ENCODE measurements around the gene PLEKHO2. TPM values are rescaled to one million over a fixed set of nuclear protein-coding genes. Genes with fewer than 3 reads are reported as not detected.

Gene PLEKHO2
- total and polyA plus RNA-seq, 9 donors = 11.6 to 18.3 (median 15.2) TPM

GRCh38 chr15:64884679-64885078 lies 43.0 kb downstream of the PLEKHO2 start:
- WGBS (ENCODE audit: insufficient coverage) = no CpG with 5 or more reads among the region's 5 CpGs

GRCh38 chr15:64888336-64888735 lies 46.6 kb downstream of the PLEKHO2 start:
- 84% methylated on average over 6 of the region's 6 CpGs for WGBS (ENCODE audit: insufficient coverage)
- no peak for DNase-seq
- H3K9me3 ChIP-seq (replicated peaks; ENCODE audit: control insufficient read depth, low read depth, low read length) = no peaks in the 10 kb centered on the region
- no peak overlapping the region for H3K4me3 ChIP-seq (ENCODE audit: low read length)
- peaks cover 21% of the 10 kb centered on the region for H3K4me1 ChIP-seq (ENCODE audit: control insufficient read depth, insufficient read depth, low read length)
- no peaks in the 10 kb centered on the region for H3K36me3 ChIP-seq (ENCODE audit: control insufficient read depth, insufficient read depth, low read length)
- H3K27me3 ChIP-seq (ENCODE audit: control insufficient read depth, insufficient read depth, low read length) = no peaks in the 10 kb centered on the region
- no peak overlapping the region for H3K27ac ChIP-seq (ENCODE audit: low read length)

More at GRCh38 chr15:64884679-64885078, 43.0 kb downstream of the PLEKHO2 start:
- no peak for DNase-seq
- Histone ChIP-seq H3K27me3 (ENCODE audit: control insufficient read depth, insufficient read depth, low read length) (no peaks in the 10 kb centered on the region), H3K9me3 (replicated peaks; ENCODE audit: control insufficient read depth, low read depth, low read length) (no peaks in the 10 kb centered on the region), H3K36me3 (ENCODE audit: control insufficient read depth, insufficient read depth, low read length) (no peaks in the 10 kb centered on the region), H3K27ac (ENCODE audit: low read length) (no peak overlapping the region), H3K4me1 (ENCODE audit: control insufficient read depth, insufficient read depth, low read length) (peaks cover 17% of the 10 kb centered on the region), H3K4me3 (ENCODE audit: low read length) (no peak overlapping the region)

GRCh38 chr15:64891561-64891960 lies 49.8 kb downstream of the PLEKHO2 start:
- Histone ChIP-seq H3K27me3 (ENCODE audit: control insufficient read depth, insufficient read depth, low read length) (no peaks in the 10 kb centered on the region), H3K4me1 (ENCODE audit: control insufficient read depth, insufficient read depth, low read length) (peaks cover 42% of the 10 kb centered on the region), H3K36me3 (ENCODE audit: control insufficient read depth, insufficient read depth, low read length) (no peaks in the 10 kb centered on the region), H3K9me3 (replicated peaks; ENCODE audit: control insufficient read depth, low read depth, low read length) (no peaks in the 10 kb centered on the region), H3K4me3 (ENCODE audit: low read length) (no peak overlapping the region), H3K27ac (ENCODE audit: low read length) (peak overlapping the region; percentile 38)
- DNase-seq = no peak

- H3K4me3 ChIP-seq (ENCODE audit: low read length) = no peak overlapping the region
- 100% methylated on average over 1 of the region's 8 CpGs for WGBS (ENCODE audit: insufficient coverage)
- no peaks in the 10 kb centered on the region for H3K27me3 ChIP-seq (ENCODE audit: control insufficient read depth, insufficient read depth, low read length)
- no peaks in the 10 kb centered on the region for H3K9me3 ChIP-seq (replicated peaks; ENCODE audit: control insufficient read depth, low read depth, low read length)
- no peaks in the 10 kb centered on the region for H3K36me3 ChIP-seq (ENCODE audit: control insufficient read depth, insufficient read depth, low read length)
- peak overlapping the region; percentile 93 for H3K27ac ChIP-seq (ENCODE audit: low read length)
- peaks cover 54% of the 10 kb centered on the region for H3K4me1 ChIP-seq (ENCODE audit: control insufficient read depth, insufficient read depth, low read length)
- DNase-seq = no peak
Observed at GRCh38 chr15:64892847-64893403, 51.2 kb downstream of the PLEKHO2 start.

- no peaks in the 10 kb centered on the region for H3K36me3 ChIP-seq (ENCODE audit: control insufficient read depth, insufficient read depth, low read length)
- H3K4me3 ChIP-seq (ENCODE audit: low read length) = peak overlapping the region; percentile 44
- no peaks in the 10 kb centered on the region for H3K27me3 ChIP-seq (ENCODE audit: control insufficient read depth, insufficient read depth, low read length)
- H3K4me1 ChIP-seq (ENCODE audit: control insufficient read depth, insufficient read depth, low read length) = peaks cover 58% of the 10 kb centered on the region
- H3K9me3 ChIP-seq (replicated peaks; ENCODE audit: control insufficient read depth, low read depth, low read length) = no peaks in the 10 kb centered on the region
- peak; percentile 99 for DNase-seq
- H3K27ac ChIP-seq (ENCODE audit: low read length) = peak overlapping the region; percentile 93
- WGBS (ENCODE audit: insufficient coverage) = 17% methylated on average over 33 of the region's 44 CpGs
Observed at GRCh38 chr15:64893481-64894394, 52.0 kb downstream of the PLEKHO2 start.

- H3K4me3 ChIP-seq (ENCODE audit: low read length) = peak overlapping the region; percentile 44
Observed at GRCh38 chr15:64894395-64895056, 52.8 kb downstream of the PLEKHO2 start.

GRCh38 chr15:64895285-64896065 lies 53.8 kb downstream of the PLEKHO2 start:
- Histone ChIP-seq H3K36me3 (ENCODE audit: control insufficient read depth, insufficient read depth, low read length) (no peaks in the 10 kb centered on the region), H3K9me3 (replicated peaks; ENCODE audit: control insufficient read depth, low read depth, low read length) (no peaks in the 10 kb centered on the region), H3K4me3 (ENCODE audit: low read length) (no peak overlapping the region), H3K4me1 (ENCODE audit: control insufficient read depth, insufficient read depth, low read length) (peaks cover 58% of the 10 kb centered on the region), H3K27ac (ENCODE audit: low read length) (peak overlapping the region; percentile 93), H3K27me3 (ENCODE audit: control insufficient read depth, insufficient read depth, low read length) (no peaks in the 10 kb centered on the region)
- WGBS (ENCODE audit: insufficient coverage) = 43% methylated on average over 3 of the region's 6 CpGs
- DNase-seq = peak; percentile 83

More at GRCh38 chr15:64894395-64895056, 52.8 kb downstream of the PLEKHO2 start:
- no peaks in the 10 kb centered on the region for H3K36me3 ChIP-seq (ENCODE audit: control insufficient read depth, insufficient read depth, low read length)
- no peaks in the 10 kb centered on the region for H3K27me3 ChIP-seq (ENCODE audit: control insufficient read depth, insufficient read depth, low read length)
- 10% methylated on average over 6 of the region's 20 CpGs for WGBS (ENCODE audit: insufficient coverage)
- no peak for DNase-seq
- H3K9me3 ChIP-seq (replicated peaks; ENCODE audit: control insufficient read depth, low read depth, low read length) = no peaks in the 10 kb centered on the region
- H3K4me1 ChIP-seq (ENCODE audit: control insufficient read depth, insufficient read depth, low read length) = peaks cover 58% of the 10 kb centered on the region
- H3K27ac ChIP-seq (ENCODE audit: low read length) = peak overlapping the region; percentile 93

GRCh38 chr15:64896371-64897069 lies 54.8 kb downstream of the PLEKHO2 start:
- H3K9me3 ChIP-seq (replicated peaks; ENCODE audit: control insufficient read depth, low read depth, low read length) = peaks cover 7% of the 10 kb centered on the region
- DNase-seq = no peak
- H3K4me1 ChIP-seq (ENCODE audit: control insufficient read depth, insufficient read depth, low read length) = peaks cover 57% of the 10 kb centered on the region
- no peak overlapping the region for H3K4me3 ChIP-seq (ENCODE audit: low read length)
- H3K27me3 ChIP-seq (ENCODE audit: control insufficient read depth, insufficient read depth, low read length) = no peaks in the 10 kb centered on the region
- 85% methylated on average over 4 of the region's 6 CpGs for WGBS (ENCODE audit: insufficient coverage)
- no peaks in the 10 kb centered on the region for H3K36me3 ChIP-seq (ENCODE audit: control insufficient read depth, insufficient read depth, low read length)
- peak overlapping the region; percentile 93 for H3K27ac ChIP-seq (ENCODE audit: low read length)

GRCh38 chr15:64897345-64897985 lies 55.8 kb downstream of the PLEKHO2 start:
- DNase-seq = peak; percentile 74
- H3K4me1 ChIP-seq (ENCODE audit: control insufficient read depth, insufficient read depth, low read length) = peaks cover 52% of the 10 kb centered on the region
- H3K27ac ChIP-seq (ENCODE audit: low read length) = peak overlapping the region; percentile 56
- WGBS (ENCODE audit: insufficient coverage) = 43% methylated on average over 4 of the region's 6 CpGs
- no peak overlapping the region for H3K4me3 ChIP-seq (ENCODE audit: low read length)
- H3K36me3 ChIP-seq (ENCODE audit: control insufficient read depth, insufficient read depth, low read length) = no peaks in the 10 kb centered on the region
- peaks cover 7% of the 10 kb centered on the region for H3K9me3 ChIP-seq (replicated peaks; ENCODE audit: control insufficient read depth, low read depth, low read length)
- no peaks in the 10 kb centered on the region for H3K27me3 ChIP-seq (ENCODE audit: control insufficient read depth, insufficient read depth, low read length)

All from muscle of leg (tissue), 11 donors.